Hippocampal formation (tissue), 2 donors: Measurements from ENCODE around the gene CNTN4.

ENCODE experiments used
- DNase-seq, 2 donors: peaks; one replicate each; lab custom pipeline; 2025; lab: John Stamatoyannopoulos, UW

The CNTN4 gene

DNA sequence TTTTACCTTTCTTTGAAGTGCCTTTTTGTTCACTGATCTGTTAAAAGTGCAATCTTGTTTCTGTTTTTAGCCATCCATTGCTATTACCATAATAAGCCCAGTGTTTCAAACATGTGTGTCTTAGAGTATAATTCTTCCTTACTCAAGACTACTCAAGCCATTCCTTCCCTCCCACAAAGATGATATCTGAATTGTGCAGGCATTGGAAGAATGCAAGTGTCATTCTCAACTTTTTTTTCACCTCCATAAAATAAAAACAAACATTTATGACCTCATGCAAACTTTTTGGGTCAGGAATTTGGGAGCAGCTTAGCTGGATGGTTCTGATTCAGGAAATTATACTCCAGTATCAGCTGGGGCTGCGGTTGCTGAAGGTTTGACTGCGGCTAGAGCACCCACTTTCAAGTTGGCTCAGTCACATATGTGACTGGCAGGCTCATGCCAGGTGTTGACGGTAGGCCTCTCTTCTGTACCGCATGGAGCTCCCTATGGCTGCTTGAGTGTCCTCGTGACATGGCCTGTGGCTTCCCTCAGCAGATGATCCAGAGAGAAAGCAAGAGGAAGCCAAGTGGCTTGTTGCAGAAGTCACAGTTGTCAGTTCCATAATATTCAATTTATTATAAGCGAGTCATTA, 490.8 kb downstream of the CNTN4 start:
- DNase-seq = no peak

DNA sequence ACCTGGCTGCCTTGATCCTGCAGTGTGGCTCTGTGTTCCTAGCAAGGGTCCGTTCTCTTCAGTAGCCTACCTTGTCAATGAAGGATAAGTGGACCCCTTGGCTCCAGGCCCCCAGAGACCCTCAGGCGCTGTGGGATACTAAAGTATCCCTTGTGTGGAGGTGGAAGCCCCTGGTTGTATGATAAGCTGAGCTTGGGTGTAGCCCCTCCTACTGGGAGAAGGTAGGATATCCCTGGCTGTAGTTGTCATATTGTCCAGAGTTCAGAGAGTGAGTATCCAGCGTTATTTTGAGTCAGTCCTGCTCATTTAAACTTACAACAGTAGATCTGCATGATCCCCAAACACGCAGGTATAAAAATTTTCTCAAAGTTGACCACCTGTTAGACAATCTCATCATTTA, 496.8 kb downstream of the CNTN4 start:
- no peak for DNase-seq

DNA sequence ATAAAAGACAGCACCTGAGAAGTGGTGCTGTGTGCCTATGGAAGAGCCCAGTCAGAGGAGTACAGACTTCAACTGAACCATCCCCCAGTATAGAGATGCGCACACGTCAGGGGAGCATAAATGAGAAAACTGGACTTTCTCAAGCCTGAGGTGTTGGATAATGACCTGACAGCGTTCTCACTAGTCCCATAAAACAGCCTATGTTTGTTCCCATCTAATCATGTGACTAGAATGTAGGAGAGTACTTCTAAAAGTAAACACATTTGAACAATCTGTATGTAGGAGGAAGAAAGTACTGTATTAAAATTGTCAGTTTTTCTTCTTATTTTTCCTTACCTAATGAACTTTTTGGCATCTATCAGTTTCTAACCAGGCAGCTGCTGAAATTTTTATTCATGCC, 498.9 kb downstream of the CNTN4 start:
- no peak for DNase-seq

DNA sequence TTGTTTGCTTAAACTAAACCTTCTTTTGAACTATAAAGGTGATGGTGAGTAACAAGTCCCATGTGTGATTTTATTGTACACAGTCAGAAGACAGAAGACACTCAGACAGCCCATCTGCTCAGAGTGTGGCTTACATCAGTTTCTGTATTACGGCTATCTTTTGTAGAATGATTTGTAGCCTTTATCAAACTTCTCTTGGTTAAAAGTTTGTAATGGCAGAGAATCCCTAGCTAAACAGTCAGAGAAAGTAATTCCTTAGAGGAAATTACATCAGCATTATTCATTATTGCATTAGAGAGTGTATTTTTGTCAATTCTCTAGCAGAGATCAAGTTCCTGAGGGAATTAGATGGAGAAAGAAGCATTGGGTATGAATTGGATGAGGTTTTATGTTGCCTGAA, 500.8 kb downstream of the CNTN4 start:
- DNase-seq = no peak

DNA sequence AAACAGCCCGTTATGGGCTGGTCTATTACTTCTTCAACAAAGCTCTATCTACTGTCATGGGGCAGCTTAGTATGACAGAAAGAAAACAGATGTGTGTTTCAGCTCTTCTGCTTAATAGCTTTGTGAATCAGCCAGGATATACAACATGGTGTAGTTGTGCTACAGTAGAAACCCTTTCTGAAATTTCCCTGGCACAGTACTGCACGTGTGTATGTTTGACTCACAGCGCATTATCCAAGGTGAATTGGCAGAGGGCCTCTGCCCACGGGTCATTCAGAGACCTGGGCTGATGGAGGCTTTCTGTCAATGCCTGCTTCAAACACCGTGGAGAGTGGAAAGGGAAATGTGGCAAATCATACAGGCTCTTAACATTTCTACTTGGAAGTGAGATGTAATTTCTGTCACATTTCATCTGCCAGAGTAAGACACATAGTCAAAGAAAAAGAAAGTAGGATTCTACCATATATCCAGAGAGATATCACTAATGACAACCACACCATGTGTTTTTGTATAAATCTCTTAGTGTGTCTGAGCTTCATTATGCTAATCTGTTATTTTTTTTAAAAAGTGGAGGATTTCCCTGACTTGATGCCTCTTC, 505.1 kb downstream of the CNTN4 start:
- DNase-seq = no peak

DNA sequence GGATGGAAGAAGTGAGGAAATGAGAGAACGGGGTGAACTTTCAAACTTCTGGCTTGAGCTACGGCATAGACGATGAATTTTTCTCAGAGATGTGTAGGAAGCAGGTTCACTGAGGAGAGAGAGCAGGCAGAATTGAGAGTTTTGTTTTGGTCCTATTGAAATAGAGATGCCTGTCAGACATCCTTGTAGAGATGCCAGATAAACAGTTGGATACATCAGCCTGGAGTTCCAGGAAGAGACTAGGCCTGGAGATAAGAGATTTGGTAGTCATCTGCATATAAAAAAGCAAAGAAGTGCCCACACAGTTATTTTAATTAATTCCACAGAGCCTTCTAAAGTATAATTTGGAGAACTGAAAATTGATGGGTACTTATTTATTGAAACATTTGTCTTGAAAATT, 515.9 kb downstream of the CNTN4 start:
- no peak for DNase-seq

DNA sequence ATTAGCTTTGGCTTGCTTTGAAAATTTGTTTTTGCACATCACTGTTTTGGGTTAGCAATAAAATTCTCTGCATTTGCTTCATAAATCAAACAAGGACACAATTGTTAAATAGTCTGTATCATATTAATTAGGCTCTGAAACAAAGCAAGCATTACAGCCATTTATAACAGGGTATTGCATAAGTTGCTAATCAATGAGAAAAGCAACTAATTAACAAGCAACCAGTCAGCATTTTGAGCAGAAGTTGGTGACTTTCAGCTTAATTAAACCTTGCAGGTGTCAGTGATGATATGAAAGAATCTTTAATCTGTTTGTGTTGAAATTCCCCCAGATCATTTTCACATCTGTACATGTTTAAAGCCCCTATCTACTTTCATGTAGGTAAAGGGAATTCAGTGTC, 516.4 kb downstream of the CNTN4 start:
- no peak for DNase-seq

DNA sequence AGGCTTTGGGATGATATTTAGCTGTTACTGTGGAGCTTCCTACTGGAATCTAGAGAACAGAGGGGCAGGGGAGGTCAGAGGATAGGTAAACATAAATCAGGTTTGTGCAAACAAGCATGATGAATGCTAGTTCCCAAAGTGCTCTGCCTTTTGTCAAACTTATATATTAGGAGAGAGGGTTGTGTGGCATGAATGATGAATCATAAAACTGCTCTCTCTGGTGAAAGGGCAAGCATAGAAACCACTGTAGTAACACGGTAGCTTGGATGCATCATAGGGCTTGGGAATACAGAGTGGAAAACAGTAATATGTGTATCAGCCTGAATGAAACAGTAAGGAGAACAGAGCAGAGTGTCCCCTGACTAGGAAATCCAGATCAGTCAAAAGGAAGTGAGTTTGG, 524.8 kb downstream of the CNTN4 start:
- DNase-seq = no peak

DNA sequence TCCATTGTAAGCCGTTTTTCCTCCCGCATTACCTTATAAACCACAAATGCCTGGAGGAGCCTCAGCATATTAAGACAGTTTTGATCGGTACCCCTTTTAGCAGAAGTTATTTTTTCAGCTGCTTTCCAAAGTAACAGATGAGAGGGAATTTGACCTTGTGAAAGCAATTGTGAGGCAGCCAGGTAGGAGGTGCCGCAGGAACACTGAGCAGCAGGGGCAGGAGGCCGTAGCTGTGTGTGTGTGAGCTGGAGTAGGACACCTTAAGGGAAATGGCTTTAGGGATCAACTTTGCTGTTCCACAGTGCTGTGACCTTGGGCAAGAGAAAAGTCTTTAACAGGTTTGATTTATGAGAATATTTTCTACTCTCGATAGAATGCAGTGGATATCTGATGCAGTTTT, 529.5 kb downstream of the CNTN4 start:
- no peak for DNase-seq

DNA sequence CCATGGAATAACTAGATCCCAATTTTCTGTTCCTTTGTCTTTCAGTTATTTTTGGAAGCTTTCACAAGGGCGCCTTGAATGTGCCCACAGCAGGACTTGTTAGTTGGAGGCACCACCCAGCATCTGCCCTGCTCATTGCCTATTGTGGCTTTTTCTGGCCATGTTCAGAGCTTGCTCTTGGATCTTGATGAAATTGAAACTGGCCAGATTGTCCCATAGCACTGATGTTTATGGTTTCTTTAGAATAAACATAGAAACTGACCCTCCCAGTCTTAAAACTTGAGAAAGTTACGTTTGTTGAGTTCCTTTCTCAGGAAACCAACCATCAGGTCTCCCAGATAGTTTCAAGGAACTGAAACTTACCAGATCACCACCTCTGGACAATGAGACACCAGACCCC, 536.8 kb downstream of the CNTN4 start:
- no peak for DNase-seq

DNA sequence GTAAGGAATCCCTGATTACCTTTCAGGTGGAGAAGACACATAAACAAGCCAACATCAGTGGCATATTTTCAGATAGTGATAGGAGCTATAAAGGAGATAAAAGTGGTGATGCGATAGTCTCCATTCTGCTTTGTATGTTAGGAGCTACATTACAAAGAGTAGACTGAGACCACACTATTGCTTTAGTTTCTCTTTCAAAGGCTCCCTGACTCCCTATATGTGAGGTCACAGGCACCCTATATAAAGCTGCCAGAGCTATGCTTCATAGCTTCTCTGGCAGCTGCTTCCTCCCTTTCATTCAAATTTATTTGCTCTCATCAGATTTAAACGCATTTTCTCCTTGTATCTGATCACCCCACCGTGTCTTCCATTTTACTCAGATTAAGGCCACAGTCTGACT, 544.9 kb downstream of the CNTN4 start:
- DNase-seq = no peak

DNA sequence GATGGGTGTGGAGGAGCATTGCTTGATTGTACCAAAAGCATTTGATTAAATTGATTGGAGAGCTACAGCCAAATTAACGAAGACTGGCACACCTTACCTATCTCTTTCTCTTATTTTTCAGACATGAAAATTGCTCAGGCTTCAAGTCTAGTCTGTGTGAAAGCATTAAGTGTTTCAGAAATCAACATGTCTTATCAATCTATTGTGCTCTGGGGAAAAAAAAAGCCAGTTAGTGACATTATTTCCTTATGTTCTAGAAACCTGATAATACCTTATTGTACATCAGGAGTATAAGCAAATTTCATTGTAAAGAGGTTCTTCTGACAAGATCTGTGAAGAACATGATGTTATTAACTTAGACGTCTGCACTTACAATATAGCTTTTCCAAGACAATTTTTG, 546.3 kb downstream of the CNTN4 start:
- no peak for DNase-seq

DNA sequence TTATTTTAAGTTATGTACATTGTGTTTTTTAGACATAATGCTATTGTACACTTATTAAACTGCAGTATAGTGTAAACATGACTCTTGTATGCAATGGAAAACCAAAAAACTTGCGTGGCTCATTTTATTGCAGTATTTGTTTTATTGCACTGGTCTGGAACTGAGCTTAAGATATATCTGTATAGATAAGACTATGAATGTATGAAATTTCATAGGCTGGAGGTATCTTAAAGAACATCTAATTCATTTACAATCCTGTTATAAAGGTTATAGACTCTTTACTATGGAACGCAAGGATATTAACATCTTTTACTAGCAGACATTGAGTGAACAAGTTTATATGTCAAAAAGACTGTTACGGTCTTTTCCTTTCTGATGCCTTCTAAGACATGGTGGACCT, 552.1 kb downstream of the CNTN4 start:
- DNase-seq = no peak

DNA sequence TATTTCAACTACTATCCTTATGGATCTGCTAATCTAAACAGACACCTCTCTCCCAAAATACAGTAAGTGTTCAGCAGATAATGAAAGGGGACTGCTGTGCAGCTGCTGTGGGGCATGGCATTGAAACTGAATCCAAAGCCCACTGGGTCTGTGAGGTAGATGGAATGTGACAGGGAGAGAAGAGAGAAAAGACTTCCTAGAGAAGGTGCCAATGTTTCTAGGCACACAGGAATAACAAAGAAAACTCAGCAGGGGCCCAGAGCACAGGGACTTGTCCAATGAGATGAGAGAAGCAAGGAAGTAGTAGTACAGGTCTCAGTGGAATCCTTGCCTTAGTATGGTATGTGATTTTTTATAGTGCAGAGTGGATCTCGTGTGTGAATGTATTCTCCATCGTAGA, 553.7 kb downstream of the CNTN4 start:
- no peak for DNase-seq

DNA sequence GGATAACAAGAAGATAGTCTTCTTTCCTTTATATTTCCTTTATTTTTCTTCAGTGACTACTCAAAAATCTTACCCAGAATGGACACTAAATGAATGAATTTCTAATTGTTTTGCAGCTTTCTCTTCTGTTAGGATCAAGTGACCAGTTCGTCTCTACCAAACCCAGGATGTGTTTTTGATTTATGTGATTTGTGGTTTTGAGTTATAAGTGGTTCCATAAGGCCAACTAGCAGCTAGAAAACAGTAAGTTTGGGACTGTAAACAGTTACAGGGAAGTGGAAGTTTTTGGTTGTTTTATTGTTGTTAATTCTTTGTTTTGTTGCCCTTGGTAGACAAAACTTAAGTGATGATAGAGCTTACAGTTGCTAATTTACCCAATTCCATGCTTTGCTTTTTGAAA, 555.0 kb downstream of the CNTN4 start:
- DNase-seq = no peak

DNA sequence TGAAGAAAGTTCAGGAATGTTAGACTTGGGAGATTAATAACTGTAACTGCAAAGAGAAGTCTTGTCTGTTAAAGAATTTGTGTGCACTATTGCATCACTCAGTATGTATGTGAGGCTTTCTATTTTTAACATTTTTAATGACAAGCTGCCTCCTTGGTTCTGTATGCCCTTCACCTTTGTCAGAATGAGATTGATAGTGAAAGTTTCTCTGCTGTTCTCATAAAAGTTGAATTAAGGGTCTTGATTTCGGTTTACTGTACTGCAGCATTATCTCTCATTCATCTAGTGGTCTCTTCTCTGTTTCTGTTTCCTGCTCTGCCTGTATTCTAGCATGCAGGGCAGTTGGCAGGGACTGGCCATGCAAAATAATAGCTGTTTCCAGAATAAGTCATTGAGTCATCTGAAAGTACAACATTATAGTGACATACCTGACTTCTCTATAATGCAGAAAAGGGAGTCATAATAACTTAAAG, 556.6 kb downstream of the CNTN4 start:
- DNase-seq = no peak

DNA sequence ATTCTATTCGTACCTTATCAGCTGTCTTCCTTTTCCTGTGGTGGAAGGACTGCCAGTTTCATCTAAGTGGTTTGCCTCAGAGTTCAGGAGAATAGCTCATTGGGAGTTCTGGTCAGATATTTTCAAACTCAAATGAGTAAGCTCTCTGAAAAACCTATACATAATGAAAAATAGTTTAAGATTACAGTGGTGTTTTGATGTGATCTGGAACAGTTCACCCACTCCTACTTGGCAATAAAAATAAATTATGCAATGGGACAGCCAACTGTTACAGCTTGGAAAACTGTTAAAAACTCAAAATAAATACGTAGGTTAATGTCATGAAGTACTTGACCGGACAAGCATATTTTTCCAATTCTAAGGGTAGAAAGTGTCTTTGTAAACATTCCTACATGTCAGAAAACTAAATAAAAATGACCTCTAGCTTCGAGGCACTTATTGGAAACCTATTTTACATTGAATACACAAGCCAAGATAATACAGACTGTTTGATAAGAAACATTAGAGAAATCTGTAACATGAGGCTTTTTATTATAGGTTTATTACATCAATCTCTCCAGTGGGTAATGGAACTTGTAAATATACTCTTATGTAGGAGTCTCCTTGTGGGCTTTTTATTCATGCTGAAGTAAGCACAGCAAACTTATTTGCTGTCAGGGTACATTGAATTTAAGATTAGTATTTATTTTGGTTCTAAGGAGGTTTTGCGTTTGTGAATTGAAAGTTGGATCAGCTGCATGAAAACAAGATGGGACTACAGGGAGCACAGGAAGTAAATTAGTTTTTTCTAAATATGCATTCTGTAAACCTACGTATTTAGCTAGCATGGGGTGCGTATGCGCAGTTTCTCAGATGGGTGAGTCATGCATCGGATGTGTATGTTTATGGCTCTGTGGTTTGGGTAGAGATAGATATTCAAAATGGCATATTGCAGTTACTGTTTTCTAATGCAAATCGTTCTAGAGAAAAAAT, 558.4 kb downstream of the CNTN4 start:
- DNase-seq = no peak

DNA sequence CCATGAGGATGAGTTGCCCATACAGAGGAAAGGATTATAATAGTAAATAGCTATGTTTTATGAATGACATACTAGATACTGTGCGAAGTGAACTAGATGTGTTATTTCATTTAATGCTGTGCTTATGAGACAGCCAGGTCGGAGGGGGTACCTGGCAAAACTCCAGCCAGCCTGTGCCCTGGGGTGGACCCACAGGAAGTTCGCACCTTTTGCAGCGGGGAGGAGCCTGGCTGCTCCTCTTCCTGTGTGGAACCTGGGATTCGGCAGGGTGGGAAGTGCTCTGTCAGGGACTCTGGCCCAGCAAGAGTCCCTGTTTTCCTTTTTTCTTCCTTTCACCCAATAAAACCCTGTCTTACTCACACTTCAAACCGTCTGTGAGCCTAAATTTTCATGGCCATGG, 559.3 kb downstream of the CNTN4 start:
- DNase-seq = no peak

DNA sequence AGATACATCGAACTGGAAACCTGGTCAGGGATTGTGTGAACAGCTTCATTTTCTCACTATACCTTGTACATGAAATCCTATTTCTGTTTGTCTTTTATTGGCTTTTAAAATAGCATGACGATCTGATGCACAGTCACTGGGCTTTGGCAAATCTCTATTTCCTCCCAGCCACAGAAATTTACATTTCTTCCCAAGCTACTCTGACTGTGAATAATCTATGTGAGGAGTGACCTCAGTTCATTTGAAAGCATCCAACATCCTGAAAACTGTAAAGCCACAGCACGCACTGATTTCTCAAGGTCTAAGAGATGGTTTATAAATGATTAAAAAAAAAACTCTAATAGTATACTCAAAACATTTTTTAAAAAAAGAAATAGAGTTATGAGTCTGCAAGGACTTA, 561.2 kb downstream of the CNTN4 start:
- DNase-seq = no peak

DNA sequence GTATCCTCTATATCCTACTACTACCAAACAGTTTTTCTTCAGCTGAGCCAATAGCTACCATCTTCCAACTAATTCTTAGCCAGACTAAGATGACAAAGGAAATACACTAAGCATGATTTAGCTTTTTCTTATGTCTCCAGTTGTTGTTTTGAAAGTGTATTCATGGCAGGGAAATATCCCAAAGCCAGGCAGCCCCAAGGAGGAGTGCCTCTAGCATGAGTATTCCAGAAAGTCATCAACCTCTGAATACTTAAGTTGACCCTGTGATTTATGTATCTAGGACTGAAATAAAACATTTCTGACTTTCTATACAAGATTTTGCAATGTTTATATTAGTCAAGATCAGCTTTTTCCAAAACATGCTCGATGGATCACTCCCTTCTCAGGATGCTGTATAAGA, 562.4 kb downstream of the CNTN4 start:
- no peak for DNase-seq

DNA sequence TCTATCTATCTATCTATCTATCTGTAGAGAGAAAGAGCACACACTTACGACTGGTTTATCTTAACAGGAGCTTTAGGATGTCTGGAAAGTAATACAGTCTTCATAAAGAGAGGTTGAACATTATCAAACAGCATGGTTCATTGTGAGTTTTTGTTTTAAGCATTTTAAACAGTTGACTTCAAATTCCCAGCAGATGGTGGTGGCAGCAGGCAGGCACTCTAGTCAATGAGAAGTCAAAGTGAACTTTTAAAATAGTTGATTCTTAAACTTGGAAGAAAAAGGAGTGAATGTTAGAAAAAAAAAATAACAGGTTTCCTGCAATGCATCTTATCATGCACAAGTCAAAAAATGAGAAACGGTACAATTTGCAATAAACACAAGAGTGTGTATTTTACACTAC, 578.8 kb downstream of the CNTN4 start:
- no peak for DNase-seq

DNA sequence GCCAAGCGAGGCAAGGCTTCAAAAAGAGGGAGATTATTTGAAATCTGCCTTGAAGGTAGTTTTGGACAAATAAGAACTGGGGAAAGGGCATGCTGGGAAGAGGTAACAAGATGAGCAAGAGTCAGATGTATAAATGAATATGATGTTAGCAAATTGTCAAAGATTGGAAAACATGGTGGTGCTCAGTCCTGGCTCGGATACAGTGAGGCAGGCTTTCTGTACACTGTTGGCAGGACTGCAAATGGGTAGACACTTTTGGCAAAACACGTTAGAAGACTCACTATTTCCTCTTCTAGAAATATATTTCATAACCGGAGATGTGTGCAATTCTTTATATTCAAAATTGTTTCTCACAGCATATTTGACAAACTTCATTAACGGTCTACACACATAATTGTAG, 581.6 kb downstream of the CNTN4 start:
- no peak for DNase-seq

DNA sequence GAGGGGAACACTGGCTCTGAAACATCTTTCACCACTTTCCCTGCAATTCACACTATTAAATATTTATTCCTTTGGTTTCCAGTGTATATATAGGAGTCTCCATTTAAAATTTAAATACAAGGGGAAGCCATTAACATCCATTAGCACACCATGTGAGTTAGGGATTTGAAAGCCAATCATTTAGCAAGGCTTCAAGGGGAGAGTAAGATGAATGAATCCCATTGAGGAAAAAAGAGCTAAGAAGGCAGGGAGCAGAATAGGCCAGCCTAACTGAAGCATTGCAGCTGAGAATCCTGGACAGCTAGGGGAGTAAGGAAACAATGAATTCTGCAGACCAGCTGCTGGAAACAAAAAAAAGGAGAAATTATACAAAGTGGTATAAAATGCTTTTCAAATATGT, 585.4 kb downstream of the CNTN4 start:
- no peak for DNase-seq
